Measurements from ENCODE around the gene MSLN. TPM values are rescaled to one million over a fixed set of nuclear protein-coding genes. Genes with fewer than 3 reads are reported as not detected.
"Not testable (repeated sequence)": the region's sequence is repeated elsewhere in the genome, so short reads cannot be mapped to it uniquely, and the experiment has no call there.

MSLN gene
- total RNA-seq (not detected), polyA plus RNA-seq (not detected)

- CTCF ChIA-PET (ENCODE audit: partially characterized antibody), result no interaction called here
Measured at GRCh38 chr16:760545-761343, at the start of gene MSLN. Gene MSLN, plus strand, starts transcription at chr16:760734. Its CDS starts 1,947 bp downstream, at chr16:762681.

GRCh38 chr16:711084-711483, 49.5 kb upstream of the MSLN start:
- H3K4me3 Mint-ChIP-seq, result no peak overlapping the region

More at GRCh38 chr16:760545-761343, at the start of gene MSLN:
- Histone ChIP-seq H3K27me3 (ENCODE audit: insufficient read depth, low read length) (no peaks in the 10 kb centered on the region), H3K27ac (ENCODE audit: low read depth, low read length) (no peak within 1 kb of the TSS), H3K9me3 (ENCODE audit: control insufficient read depth in 1 of 2, low read length in 2 of 2) (no peaks in the 10 kb centered on the region), H3K4me1 (ENCODE audit: insufficient read depth, low read length) (no peaks in the 10 kb centered on the region), H3K4me3 (ENCODE audit: low read length in 2 of 2) (no peak within 1 kb of the TSS), H3K36me3 (ENCODE audit: insufficient read depth, low read length) (no peaks in the 10 kb centered on the region)
- Mint-ChIP-seq H3K27me3 (peaks cover 6 to 7% of the 10 kb centered on the region in 2 donors), H3K4me1 (no peaks in the 10 kb centered on the region), H3K4me3 (no peak within 1 kb of the TSS), H3K36me3 (peaks cover 0 to 3% of the 10 kb centered on the region in 2 donors), H3K9me3 (peaks cover 0 to 5% (median under 1%) of the 10 kb centered on the region in 8 donors), H3K27ac (no peak within 1 kb of the TSS)
- intact Hi-C loops (cut with micrococcal nuclease), result no loop called here
- DNase-seq, result no peak
- POLR2A ChIA-PET (ENCODE audit: partially characterized antibody), result no interaction called here

GRCh38 chr16:711548-712320, 48.8 kb upstream of the MSLN start:
- DNase-seq, result peak; percentile 69 to 79 (median 72)
- Histone ChIP-seq H3K4me1 (ENCODE audit: insufficient read depth, low read length) (peaks cover 14% of the 10 kb centered on the region), H3K4me3 (ENCODE audit: low read length in 2 of 2) (no peak overlapping the region), H3K27me3 (ENCODE audit: insufficient read depth, low read length) (peaks cover 36% of the 10 kb centered on the region), H3K27ac (ENCODE audit: low read depth, low read length) (no peak overlapping the region), H3K9me3 (ENCODE audit: control insufficient read depth in 1 of 2, low read length in 2 of 2) (no peaks in the 10 kb centered on the region), H3K36me3 (ENCODE audit: insufficient read depth, low read length) (no peaks in the 10 kb centered on the region)
- peak overlapping the region in 1 of 7 donors; percentile 17 for H3K27ac Mint-ChIP-seq
- no peaks in the 10 kb centered on the region for H3K36me3 Mint-ChIP-seq
- ChIA-PET CTCF (ENCODE audit: partially characterized antibody) (interaction anchor here (0.8 to 6.0 kb wide), 25 partner anchors 8 to 511 kb away, joined by 3 to 84 read pairs (median 4); partner anchors contain the start of genes ANTKMT, CHTF18, CIAO3 and RHBDL1), POLR2A (ENCODE audit: partially characterized antibody) (interaction anchor here (1.3 to 9.0 kb wide), 7 partner anchors 13 to 76 kb away, joined by 3 to 71 read pairs (median 5); partner anchors contain the start of genes ANTKMT, CCDC78, CHTF18 and CIAO3)
- intact Hi-C loops (cut with micrococcal nuclease), result loop anchor here (1.0 kb wide), 2 partner anchors 30 to 74 kb away; no protein-coding TSS in a partner anchor
- H3K4me1 Mint-ChIP-seq, result peaks cover 0 to 15% (median 4%) of the 10 kb centered on the region in 4 donors
- H3K4me3 Mint-ChIP-seq, result no peak overlapping the region
- peaks cover 19 to 31% of the 10 kb centered on the region in 2 donors for H3K27me3 Mint-ChIP-seq
- H3K9me3 Mint-ChIP-seq, result no peaks in the 10 kb centered on the region

More at GRCh38 chr16:711084-711483, 49.5 kb upstream of the MSLN start:
- no peaks in the 10 kb centered on the region for H3K36me3 ChIP-seq (ENCODE audit: insufficient read depth, low read length)
- Mint-ChIP-seq H3K9me3 (no peaks in the 10 kb centered on the region), H3K4me1 (peaks cover 0 to 16% (median 6%) of the 10 kb centered on the region in 4 donors), H3K36me3 (no peaks in the 10 kb centered on the region), H3K27me3 (peaks cover 19 to 36% of the 10 kb centered on the region in 2 donors), H3K27ac (peak overlapping the region in 1 of 7 donors; percentile 17)
- H3K9me3 ChIP-seq (ENCODE audit: control insufficient read depth in 1 of 2, low read length in 2 of 2), result no peaks in the 10 kb centered on the region
- intact Hi-C loops (cut with micrococcal nuclease), result loop anchor here (1.0 kb wide), 2 partner anchors 30 to 74 kb away; no protein-coding TSS in a partner anchor
- H3K4me1 ChIP-seq (ENCODE audit: insufficient read depth, low read length), result peaks cover 10% of the 10 kb centered on the region
- H3K4me3 ChIP-seq (ENCODE audit: low read length in 2 of 2), result no peak overlapping the region
- no peak for DNase-seq
- peaks cover 38% of the 10 kb centered on the region for H3K27me3 ChIP-seq (ENCODE audit: insufficient read depth, low read length)
- POLR2A ChIA-PET (ENCODE audit: partially characterized antibody), result interaction anchor here (1.5 to 9.0 kb wide), 2 partner anchors 14 to 76 kb away, joined by 3 to 71 read pairs; partner anchors contain the start of genes ANTKMT, CCDC78 and HAGHL
- CTCF ChIA-PET (ENCODE audit: partially characterized antibody), result interaction anchor here (1.3 to 6.0 kb wide), 4 partner anchors 16 to 512 kb away, joined by 3 to 84 read pairs (median 5); partner anchors contain the start of genes CHTF18, CIAO3 and RPUSD1
- no peak overlapping the region for H3K27ac ChIP-seq (ENCODE audit: low read depth, low read length)

GRCh38 chr16:712740-713250, 47.7 kb upstream of the MSLN start:
- peaks cover 17 to 27% of the 10 kb centered on the region in 2 donors for H3K27me3 Mint-ChIP-seq
- H3K9me3 Mint-ChIP-seq; H3K36me3 ChIP-seq (ENCODE audit: insufficient read depth, low read length); H3K4me3 ChIP-seq (ENCODE audit: low read length in 2 of 2); H3K36me3 Mint-ChIP-seq; H3K27ac ChIP-seq (ENCODE audit: low read depth, low read length); intact Hi-C loops (cut with micrococcal nuclease); H3K9me3 ChIP-seq (ENCODE audit: control insufficient read depth in 1 of 2, low read length in 2 of 2): not testable (repeated sequence)
- H3K4me3 Mint-ChIP-seq, result peak overlapping the region in 1 of 8 donors; percentile 46
- peak overlapping the region in 2 of 7 donors; percentile 29 to 43 for H3K27ac Mint-ChIP-seq
- H3K4me1 Mint-ChIP-seq, result peaks cover 0 to 13% (median 2%) of the 10 kb centered on the region in 4 donors
- CTCF ChIA-PET (ENCODE audit: partially characterized antibody), result interaction anchor here (0.8 to 6.0 kb wide), 24 partner anchors 7 to 510 kb away, joined by 3 to 84 read pairs (median 4); partner anchors contain the start of genes ANTKMT, CHTF18, CIAO3 and RHBDL1
- Histone ChIP-seq H3K4me1 (ENCODE audit: insufficient read depth, low read length) (peaks cover 14% of the 10 kb centered on the region), H3K27me3 (ENCODE audit: insufficient read depth, low read length) (peaks cover 28% of the 10 kb centered on the region)
- DNase-seq, result peak in 3 of 5 donors; percentile 36 to 42 (median 40)
- POLR2A ChIA-PET (ENCODE audit: partially characterized antibody), result interaction anchor here (1.3 to 9.0 kb wide), 7 partner anchors 12 to 75 kb away, joined by 3 to 71 read pairs (median 5); partner anchors contain the start of genes ANTKMT, CCDC78, CHTF18 and CIAO3

GRCh38 chr16:714079-714478, 46.5 kb upstream of the MSLN start:
- Histone ChIP-seq H3K27ac (ENCODE audit: low read depth, low read length) (no peak overlapping the region), H3K27me3 (ENCODE audit: insufficient read depth, low read length) (peaks cover 15% of the 10 kb centered on the region), H3K9me3 (ENCODE audit: control insufficient read depth in 1 of 2, low read length in 2 of 2) (no peaks in the 10 kb centered on the region), H3K4me1 (ENCODE audit: insufficient read depth, low read length) (peaks cover 14% of the 10 kb centered on the region), H3K4me3 (ENCODE audit: low read length in 2 of 2) (no peak overlapping the region), H3K36me3 (ENCODE audit: insufficient read depth, low read length) (no peaks in the 10 kb centered on the region)
- POLR2A ChIA-PET (ENCODE audit: partially characterized antibody), result interaction anchor here (1.4 to 9.0 kb wide), 5 partner anchors 11 to 71 kb away, joined by 5 to 71 read pairs (median 15); partner anchors contain the start of genes ANTKMT, CCDC78, CIAO3 and HAGHL
- Mint-ChIP-seq H3K27me3 (peaks cover 6 to 15% of the 10 kb centered on the region in 2 donors), H3K4me1 (peaks cover 0 to 15% (median 5%) of the 10 kb centered on the region in 4 donors), H3K4me3 (peak overlapping the region in 3 of 8 donors; percentile 6 to 32 (median 7)), H3K36me3 (no peaks in the 10 kb centered on the region), H3K9me3 (no peaks in the 10 kb centered on the region), H3K27ac (peak overlapping the region in 1 of 7 donors; percentile 27)
- CTCF ChIA-PET (ENCODE audit: partially characterized antibody), result interaction anchor here (0.7 to 6.0 kb wide), 5 partner anchors 11 to 72 kb away, joined by 3 to 84 read pairs (median 3); partner anchors contain the start of genes CCDC78, CHTF18 and RPUSD1
- no peak for DNase-seq
- intact Hi-C loops (cut with micrococcal nuclease), result no loop called here

Measured in CD4-positive, alpha-beta memory T cell (primary cell).